ENCODE results near the gene TDRD7.

TDRD7 gene

GRCh38 chr9:97411789-97412625 lies at the start of gene TDRD7:
TSS of gene TDRD7 (plus strand) at chr9:97412096. CDS start at chr9:97428466, 16,370 bp downstream.
- DNase-seq, result peak; percentile 43

- no peak for DNase-seq
These were observed 48.9 kb upstream of the TDRD7 start for GRCh38 chr9:97362777-97363545.

DNA sequence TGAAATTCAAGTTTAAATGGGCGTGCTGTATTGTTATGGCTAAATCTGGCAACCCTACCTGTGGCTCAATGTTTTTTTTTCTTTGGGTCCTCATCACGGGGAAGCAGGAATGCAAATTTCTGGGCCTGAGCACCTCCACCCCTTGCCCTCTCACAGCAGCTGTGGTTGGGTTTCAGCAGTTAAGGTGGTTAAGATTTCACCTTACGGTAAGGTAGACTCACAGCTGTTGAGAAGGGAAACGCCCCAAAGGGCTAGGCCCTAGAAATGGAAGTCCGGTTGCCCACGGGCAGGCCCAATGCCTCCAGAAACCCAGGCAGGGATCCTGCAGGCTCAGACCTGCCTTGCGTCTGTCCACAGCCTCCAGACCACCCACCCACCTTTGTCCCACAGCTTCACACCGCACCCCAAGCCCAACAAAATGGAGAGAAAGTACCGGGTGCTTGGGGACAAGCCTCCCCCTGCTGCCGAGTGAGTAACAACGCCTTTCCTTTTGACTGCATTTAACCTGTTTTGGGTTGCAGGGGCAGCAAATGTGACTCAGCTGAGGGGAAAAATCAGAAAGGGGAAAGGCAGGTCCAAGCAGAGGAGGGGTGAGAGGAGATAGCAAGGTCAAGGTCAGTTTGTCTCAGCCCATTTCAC lies 48.1 kb upstream of the TDRD7 start:
- no peak for DNase-seq

DNA sequence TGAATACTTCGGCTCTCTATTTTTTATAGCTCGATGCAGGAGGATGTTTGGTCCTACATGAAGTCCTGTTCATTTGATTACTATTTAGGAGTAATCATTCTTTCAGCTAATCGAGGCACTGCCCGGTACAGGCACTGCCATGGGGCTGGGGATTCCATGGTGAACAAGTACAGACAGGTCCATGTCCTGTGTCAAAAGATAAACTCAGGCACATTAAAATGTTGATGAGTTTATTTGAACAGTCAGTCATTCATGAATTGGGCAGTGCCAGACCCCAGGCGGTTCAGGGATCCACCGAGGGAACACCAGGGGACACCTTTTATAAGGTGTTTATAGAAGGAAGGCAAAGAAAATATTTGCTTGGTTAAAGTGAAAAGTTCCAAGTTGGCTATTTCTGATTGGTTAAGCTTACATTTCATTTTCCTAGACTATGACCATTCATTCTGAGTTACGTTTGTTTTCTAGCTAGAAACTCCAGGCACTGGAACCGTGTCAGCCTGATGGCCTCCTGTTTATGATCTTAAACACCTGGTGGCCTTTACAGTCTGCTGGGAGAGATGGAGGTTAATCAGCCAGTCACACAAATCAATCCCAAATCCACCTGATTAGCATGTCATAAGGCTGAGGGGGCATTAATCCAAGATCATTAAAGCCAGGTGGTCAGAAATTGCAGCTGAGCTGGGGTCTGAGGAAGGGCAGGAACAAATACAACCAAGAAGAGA lies 47.0 kb upstream of the TDRD7 start:
- DNase-seq, result no peak

DNA sequence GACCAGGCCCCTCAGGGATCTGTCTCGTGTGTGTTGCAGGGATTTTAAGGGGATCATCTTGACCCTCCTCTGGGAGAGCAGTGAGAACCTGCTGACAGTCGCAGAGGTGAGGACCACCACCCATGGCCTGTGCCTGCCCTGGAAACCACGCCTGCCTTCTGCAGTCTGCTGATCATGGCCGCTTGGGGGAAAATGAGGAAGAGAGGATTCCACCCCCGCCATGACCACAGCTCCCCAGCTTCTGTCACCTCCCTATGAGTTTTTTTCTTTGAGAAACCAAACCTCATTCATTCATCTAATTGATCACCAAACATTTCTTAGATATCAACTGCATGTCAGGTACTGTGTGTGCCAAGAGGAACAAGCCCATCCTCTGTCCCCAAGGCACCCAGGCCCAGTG lies 46.3 kb upstream of the TDRD7 start:
- DNase-seq, result no peak

- no peak for DNase-seq
These were observed 45.4 kb upstream of the TDRD7 start for GRCh38 chr9:97366476-97366875.

DNA sequence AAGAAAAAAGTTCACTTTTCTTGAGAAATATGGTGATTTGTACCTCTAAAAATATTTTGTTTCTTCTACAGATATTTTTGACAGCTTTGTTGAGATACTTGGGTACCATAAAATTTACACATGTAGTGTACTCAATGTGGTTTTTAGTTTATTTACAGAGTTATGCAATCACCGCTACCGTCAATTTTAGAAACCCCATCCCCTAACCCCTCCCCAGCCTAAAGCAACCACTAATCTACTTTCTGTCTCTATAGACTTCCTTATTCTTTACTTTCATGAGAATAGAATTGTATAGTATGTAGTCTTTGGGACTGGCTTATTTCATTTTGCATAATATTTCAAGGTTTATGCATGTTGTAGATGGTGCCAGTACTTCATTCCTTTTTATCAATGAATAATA lies 45.0 kb upstream of the TDRD7 start:
- DNase-seq, result no peak

GRCh38 chr9:97367729-97368128 lies 44.2 kb upstream of the TDRD7 start:
- no peak for DNase-seq

- no peak for DNase-seq
These were observed 42.9 kb upstream of the TDRD7 start for GRCh38 chr9:97368964-97369363.

DNA sequence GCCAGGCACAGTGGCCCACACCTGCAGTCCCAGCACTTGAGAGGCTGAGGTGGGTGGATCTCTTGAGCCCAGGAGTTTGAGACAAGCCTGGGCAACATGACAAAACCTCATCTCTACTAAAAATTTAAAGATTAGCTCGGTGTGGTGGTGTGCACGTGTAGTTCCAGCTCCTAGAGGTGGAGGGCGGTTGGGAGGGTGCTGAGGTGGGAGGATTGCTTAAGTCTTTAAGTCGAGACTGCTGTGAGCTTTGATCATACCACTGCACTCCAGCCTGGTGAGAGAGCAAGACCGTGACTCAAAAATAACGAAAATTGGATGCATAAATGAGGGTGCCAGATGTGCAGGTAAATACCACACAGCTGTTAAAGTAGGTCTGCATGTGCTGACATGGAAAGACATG lies 39.3 kb upstream of the TDRD7 start:
- no peak for DNase-seq

- no peak for DNase-seq
These were observed 38.6 kb upstream of the TDRD7 start for GRCh38 chr9:97373331-97373730.

GRCh38 chr9:97374811-97375210 lies 37.1 kb upstream of the TDRD7 start:
- DNase-seq, result no peak

DNA sequence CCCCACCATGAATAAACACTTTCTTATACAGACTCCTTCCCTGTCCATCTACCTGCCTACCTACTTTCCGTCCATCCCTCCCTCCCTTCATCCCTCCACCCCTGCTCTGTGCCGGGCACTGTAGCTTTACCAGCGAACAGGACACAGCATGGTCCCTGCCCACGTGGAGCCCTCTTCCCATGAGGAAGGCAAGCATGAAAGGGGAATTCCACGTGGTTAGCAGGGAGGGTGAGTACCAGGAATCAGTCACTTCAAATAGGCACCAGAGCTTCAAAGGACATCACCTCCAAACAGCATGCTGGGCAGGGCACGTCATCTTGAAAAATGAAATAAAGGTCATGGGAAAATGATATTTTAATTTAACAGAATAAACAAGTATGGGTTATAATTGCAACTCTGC lies 35.0 kb upstream of the TDRD7 start:
- no peak for DNase-seq

GRCh38 chr9:97382099-97382718 lies 29.7 kb upstream of the TDRD7 start:
- DNase-seq, result peak; percentile 77

GRCh38 chr9:97384406-97385262 lies 27.3 kb upstream of the TDRD7 start:
- DNase-seq, result no peak

DNA sequence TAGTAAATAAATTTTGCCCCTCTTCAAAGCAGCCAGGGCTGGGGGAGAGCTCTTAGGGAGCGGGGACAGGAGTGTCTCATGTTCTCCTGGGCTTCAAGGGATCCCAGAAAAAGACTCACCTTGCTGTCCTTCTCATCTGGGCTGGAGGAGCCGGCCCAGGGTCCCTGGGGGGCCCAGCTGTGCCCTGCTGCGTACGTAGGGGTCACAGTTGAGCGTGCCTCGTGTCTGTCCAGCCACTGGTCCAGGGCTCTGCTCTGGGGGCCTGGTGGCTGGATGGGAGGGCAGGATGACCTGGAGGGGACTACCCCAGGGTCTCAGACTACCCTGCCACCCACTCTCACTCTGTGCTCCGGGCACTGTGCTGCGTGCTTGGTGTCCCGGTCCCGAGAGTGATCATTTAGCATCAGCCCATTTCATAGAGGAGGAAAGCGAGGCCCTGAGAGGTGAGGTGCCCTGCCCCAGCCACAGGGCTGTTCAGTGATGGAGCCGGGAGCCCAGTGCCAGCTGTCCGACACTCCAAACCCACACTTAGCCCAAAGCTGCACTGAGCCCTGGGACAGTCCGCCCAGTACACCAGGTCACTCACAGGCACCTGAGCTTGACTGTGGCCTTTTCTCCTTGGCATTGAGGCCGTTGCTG lies 26.2 kb upstream of the TDRD7 start:
- no peak for DNase-seq

DNA sequence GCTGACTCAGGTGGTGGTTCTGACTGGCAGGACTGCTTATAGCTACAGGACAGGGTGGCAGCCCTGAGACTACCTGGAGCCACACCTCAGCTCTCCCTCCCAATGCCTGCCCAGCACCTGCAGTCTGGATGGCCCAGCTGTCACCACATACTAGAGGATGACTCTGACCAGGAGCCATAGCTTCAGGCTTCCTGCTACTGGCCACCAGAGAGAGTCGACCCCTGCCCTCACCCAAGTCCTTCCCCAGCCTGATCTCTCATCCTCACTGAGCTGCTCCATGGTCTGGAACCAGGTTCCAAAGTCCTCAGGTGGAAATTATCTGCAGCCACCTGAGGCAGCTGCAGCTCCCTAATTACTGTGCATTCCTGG lies 25.6 kb upstream of the TDRD7 start:
- no peak for DNase-seq

- DNase-seq, result peak; percentile 43
These were observed 25.0 kb upstream of the TDRD7 start for GRCh38 chr9:97386733-97387503.

DNA sequence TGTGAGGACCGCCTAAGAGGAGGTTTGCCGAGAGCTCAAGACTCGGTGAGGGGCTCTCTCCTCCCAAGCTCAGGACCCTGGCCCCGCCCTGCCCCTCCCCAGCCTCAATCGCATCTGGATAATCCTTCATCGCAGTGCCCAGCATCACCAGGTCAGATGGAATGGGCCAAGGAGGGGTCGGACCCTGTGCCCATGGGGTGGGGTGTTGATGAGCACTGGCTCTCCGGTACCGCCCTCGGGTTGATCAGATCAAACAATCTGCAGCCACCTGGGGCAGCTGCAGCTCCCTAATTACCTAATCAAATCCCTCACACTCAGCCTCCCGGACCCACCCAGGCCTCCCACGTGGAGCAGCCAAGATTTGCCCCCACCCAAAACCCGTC lies 24.4 kb upstream of the TDRD7 start:
- DNase-seq, result no peak

DNA sequence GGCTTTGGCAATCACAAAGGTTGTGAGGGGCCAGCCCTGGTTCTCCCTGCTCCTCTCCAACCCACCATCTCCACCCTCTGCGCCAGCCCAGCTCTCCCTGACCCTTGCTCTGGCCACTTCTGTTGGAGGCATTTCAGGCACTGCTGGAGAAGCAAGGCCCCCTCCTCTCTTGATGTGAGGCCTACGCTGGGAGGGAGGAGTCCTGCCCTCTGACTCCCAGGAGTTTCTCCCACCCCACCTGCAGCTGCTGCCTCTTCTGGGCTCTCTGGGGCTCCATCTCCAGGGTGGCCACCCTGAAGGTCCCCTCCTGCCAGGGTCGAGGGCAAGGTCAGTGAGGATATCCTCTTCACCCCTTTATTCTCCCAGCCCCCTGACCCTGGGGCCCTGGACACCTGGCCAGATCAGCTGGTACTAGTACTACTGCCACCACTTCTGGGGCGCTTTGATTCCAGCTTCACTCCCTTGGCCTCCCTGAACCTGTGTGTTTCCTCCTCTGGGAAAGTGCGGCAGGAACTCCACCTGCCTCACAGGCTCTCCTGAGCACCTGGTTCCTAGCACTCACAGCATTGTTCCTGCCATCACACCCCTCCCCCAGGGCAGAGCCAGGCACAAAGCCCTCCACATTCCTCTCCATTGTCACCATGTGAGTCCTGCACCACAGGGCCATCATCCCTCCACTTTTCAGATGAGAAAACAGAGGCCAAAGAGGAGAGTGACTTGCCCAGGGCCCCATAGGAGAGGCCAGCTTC lies 23.8 kb upstream of the TDRD7 start:
- no peak for DNase-seq
